ENCODE measurements around the gene MARCO.

The MARCO gene

GRCh38 chr2:118980022-118980421 is 38.0 kb downstream of the MARCO start:
- DNase-seq (ENCODE audit: extremely low spot score): no peak
- CTCF ChIA-PET: no interaction called here
- POLR2A ChIA-PET: no interaction called here
- TF ChIP-seq FOXA1 (IDR thresholded peaks at IDR 0.05) (no peak), FOXK2 (IDR thresholded peaks at IDR 0.05) (no peak), LEF1 (IDR thresholded peaks at IDR 0.05; ENCODE audit: borderline replicate concordance) (no peak), BHLHE40 (IDR thresholded peaks at IDR 0.05; ENCODE audit: borderline replicate concordance) (no peak), SUZ12 (IDR thresholded peaks at IDR 0.05) (no peak), TARDBP (IDR thresholded peaks at IDR 0.05) (no peak), NFRKB (IDR thresholded peaks at IDR 0.05) (no peak), ELF4 (IDR thresholded peaks at IDR 0.05) (no peak), FOXM1 (IDR thresholded peaks at IDR 0.05; ENCODE audit: borderline replicate concordance) (no peak), L3MBTL2 (conservative IDR thresholded peaks at IDR 0.05) (no peak), HDGF (IDR thresholded peaks at IDR 0.05; ENCODE audit: borderline replicate concordance) (no peak), ARNT (IDR thresholded peaks at IDR 0.05) (no peak), CTBP1 (IDR thresholded peaks at IDR 0.05; ENCODE audit: borderline replicate concordance) (no peak), ZNF384 (IDR thresholded peaks at IDR 0.05) (no peak), SP1 (IDR thresholded peaks at IDR 0.05) (no peak), PKNOX1 (IDR thresholded peaks at IDR 0.05) (no peak)

GRCh38 chr2:118980573-118980972 is 38.6 kb downstream of the MARCO start:
- ChIA-PET CTCF (no interaction called here), POLR2A (no interaction called here)
- no peak for TF ChIP-seq ZNF384 (IDR thresholded peaks at IDR 0.05)
- no peak for TF ChIP-seq FOXK2 (IDR thresholded peaks at IDR 0.05)
- TF ChIP-seq HDGF (IDR thresholded peaks at IDR 0.05; ENCODE audit: borderline replicate concordance): no peak
- TF ChIP-seq TARDBP (IDR thresholded peaks at IDR 0.05): no peak
- no peak for TF ChIP-seq BHLHE40 (IDR thresholded peaks at IDR 0.05; ENCODE audit: borderline replicate concordance)
- no peak for TF ChIP-seq LEF1 (IDR thresholded peaks at IDR 0.05; ENCODE audit: borderline replicate concordance)
- TF ChIP-seq NFRKB (IDR thresholded peaks at IDR 0.05): no peak
- TF ChIP-seq SP1 (IDR thresholded peaks at IDR 0.05): no peak
- TF ChIP-seq CTBP1 (IDR thresholded peaks at IDR 0.05; ENCODE audit: borderline replicate concordance): no peak
- TF ChIP-seq SUZ12 (IDR thresholded peaks at IDR 0.05): no peak
- no peak for TF ChIP-seq L3MBTL2 (conservative IDR thresholded peaks at IDR 0.05)
- TF ChIP-seq FOXM1 (IDR thresholded peaks at IDR 0.05; ENCODE audit: borderline replicate concordance): no peak
- TF ChIP-seq ARNT (IDR thresholded peaks at IDR 0.05): no peak
- TF ChIP-seq PKNOX1 (IDR thresholded peaks at IDR 0.05): no peak
- TF ChIP-seq ELF4 (IDR thresholded peaks at IDR 0.05): no peak
- no peak for TF ChIP-seq FOXA1 (IDR thresholded peaks at IDR 0.05)
- no peak for DNase-seq (ENCODE audit: extremely low spot score)

- DNase-seq (ENCODE audit: extremely low spot score): no peak
- ChIA-PET POLR2A (no interaction called here), CTCF (no interaction called here)
- TF ChIP-seq TARDBP (IDR thresholded peaks at IDR 0.05) (no peak), ELF4 (IDR thresholded peaks at IDR 0.05) (no peak), NFRKB (IDR thresholded peaks at IDR 0.05) (no peak), FOXM1 (IDR thresholded peaks at IDR 0.05; ENCODE audit: borderline replicate concordance) (no peak), CTBP1 (IDR thresholded peaks at IDR 0.05; ENCODE audit: borderline replicate concordance) (no peak), ZNF384 (IDR thresholded peaks at IDR 0.05) (no peak), HDGF (IDR thresholded peaks at IDR 0.05; ENCODE audit: borderline replicate concordance) (no peak), SUZ12 (IDR thresholded peaks at IDR 0.05) (no peak), L3MBTL2 (conservative IDR thresholded peaks at IDR 0.05) (no peak)
These were observed 39.6 kb downstream of the MARCO start for GRCh38 chr2:118981632-118982031.

- CTCF ChIA-PET: no interaction called here
- no peak for DNase-seq (ENCODE audit: extremely low spot score)
- TF ChIP-seq PKNOX1 (IDR thresholded peaks at IDR 0.05): no peak
- no peak for TF ChIP-seq CTBP1 (IDR thresholded peaks at IDR 0.05; ENCODE audit: borderline replicate concordance)
- TF ChIP-seq FOXA1 (IDR thresholded peaks at IDR 0.05): no peak
- TF ChIP-seq TARDBP (IDR thresholded peaks at IDR 0.05): no peak
- TF ChIP-seq LEF1 (IDR thresholded peaks at IDR 0.05; ENCODE audit: borderline replicate concordance): no peak
- no peak for TF ChIP-seq SUZ12 (IDR thresholded peaks at IDR 0.05)
- no peak for TF ChIP-seq ZNF384 (IDR thresholded peaks at IDR 0.05)
- no peak for TF ChIP-seq L3MBTL2 (conservative IDR thresholded peaks at IDR 0.05)
- POLR2A ChIA-PET: no interaction called here
These were observed 40.0 kb downstream of the MARCO start for GRCh38 chr2:118982039-118982438.

- TF ChIP-seq NFRKB (IDR thresholded peaks at IDR 0.05): no peak
- no peak for DNase-seq (ENCODE audit: extremely low spot score)
- ChIA-PET CTCF (interaction anchor here (0.6 kb wide), 1 partner anchor 170 kb away, joined by 3 read pairs; no protein-coding TSS in a partner anchor), POLR2A (no interaction called here)
These were observed 41.1 kb downstream of the MARCO start for GRCh38 chr2:118983133-118983532.

- ChIA-PET CTCF (no interaction called here), POLR2A (no interaction called here)
- no peak for TF ChIP-seq BHLHE40 (IDR thresholded peaks at IDR 0.05; ENCODE audit: borderline replicate concordance)
- no peak for TF ChIP-seq ZNF384 (IDR thresholded peaks at IDR 0.05)
- no peak for TF ChIP-seq HDGF (IDR thresholded peaks at IDR 0.05; ENCODE audit: borderline replicate concordance)
- no peak for TF ChIP-seq PKNOX1 (IDR thresholded peaks at IDR 0.05)
- no peak for TF ChIP-seq FOXA1 (IDR thresholded peaks at IDR 0.05)
- TF ChIP-seq ARNT (IDR thresholded peaks at IDR 0.05): no peak
- no peak for TF ChIP-seq TARDBP (IDR thresholded peaks at IDR 0.05)
- TF ChIP-seq SP1 (IDR thresholded peaks at IDR 0.05): no peak
- no peak for TF ChIP-seq L3MBTL2 (conservative IDR thresholded peaks at IDR 0.05)
- TF ChIP-seq ELF4 (IDR thresholded peaks at IDR 0.05): no peak
- no peak for TF ChIP-seq CTBP1 (IDR thresholded peaks at IDR 0.05; ENCODE audit: borderline replicate concordance)
- no peak for TF ChIP-seq LEF1 (IDR thresholded peaks at IDR 0.05; ENCODE audit: borderline replicate concordance)
- TF ChIP-seq NFRKB (IDR thresholded peaks at IDR 0.05): no peak
- DNase-seq (ENCODE audit: extremely low spot score): no peak
These were observed 41.9 kb downstream of the MARCO start for GRCh38 chr2:118983915-118984314.

All from HEK293T (cell line).